NCI-H2081 (cell line): ENCODE data around the gene ZNF536.

Experiments
- DNase-seq, 2 experiments: peaks; one replicate each; lab custom pipeline; 2025; lab: John Stamatoyannopoulos, UW

The ZNF536 gene

DNA sequence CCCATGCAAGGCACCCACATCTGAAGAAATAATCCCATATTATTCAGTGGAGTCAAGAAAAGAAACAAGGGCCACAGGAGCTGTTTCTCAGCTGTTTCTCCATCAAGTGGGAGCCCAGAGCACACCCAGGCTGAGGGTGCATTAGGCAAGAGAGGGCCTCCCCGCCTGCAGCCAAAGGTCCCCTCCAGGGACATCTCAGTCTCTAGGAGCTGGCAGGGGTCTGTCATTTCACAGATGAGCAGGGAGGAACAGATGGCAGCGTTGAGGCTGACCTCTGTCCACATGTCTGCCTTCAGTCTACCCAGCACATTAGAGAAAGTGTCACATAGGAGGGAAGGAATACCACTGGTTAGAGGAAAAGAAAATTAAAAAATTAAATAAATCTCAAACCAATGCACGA, 157.7 kb downstream of the ZNF536 start:
- no peak for DNase-seq

DNA sequence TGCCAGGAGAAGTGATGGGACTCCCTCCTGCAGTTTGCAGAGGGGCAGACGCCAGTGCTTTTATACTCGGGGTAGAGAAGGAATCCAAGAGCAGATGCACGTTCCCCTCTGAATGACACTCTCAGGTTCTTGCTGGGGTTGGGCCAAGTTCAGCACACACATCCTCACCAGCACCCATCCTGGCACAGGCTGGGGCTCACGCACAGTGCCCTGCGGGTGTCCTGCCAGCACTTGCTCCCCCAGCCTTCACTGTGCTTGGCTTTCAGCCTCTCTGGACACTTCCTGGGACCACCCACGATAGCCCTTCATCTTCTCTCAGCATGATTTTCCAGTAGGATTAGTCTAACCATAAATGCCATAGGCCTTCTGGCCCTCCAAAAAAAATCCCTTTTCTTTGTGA, 158.6 kb downstream of the ZNF536 start:
- DNase-seq: no peak

DNA sequence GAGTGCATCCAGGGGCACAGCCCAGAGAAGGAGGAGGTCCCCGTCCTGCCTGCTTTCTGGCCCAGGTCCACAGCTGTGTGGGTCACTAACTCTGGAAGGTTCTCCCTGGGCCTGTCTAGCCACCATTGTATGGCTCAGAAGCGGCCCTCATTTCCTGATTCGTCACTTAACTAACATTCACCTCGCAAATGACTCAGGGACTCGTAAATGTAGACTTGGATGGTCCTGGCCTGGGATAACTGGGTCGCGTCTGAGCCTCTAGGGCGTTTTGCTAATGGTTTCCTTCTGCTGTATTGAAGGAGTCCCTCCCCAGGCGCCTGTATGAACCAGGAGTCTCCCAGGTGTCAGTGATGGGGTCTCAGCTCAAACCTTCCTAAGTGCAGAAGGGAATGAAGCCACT, 162.8 kb downstream of the ZNF536 start:
- DNase-seq: no peak

DNA sequence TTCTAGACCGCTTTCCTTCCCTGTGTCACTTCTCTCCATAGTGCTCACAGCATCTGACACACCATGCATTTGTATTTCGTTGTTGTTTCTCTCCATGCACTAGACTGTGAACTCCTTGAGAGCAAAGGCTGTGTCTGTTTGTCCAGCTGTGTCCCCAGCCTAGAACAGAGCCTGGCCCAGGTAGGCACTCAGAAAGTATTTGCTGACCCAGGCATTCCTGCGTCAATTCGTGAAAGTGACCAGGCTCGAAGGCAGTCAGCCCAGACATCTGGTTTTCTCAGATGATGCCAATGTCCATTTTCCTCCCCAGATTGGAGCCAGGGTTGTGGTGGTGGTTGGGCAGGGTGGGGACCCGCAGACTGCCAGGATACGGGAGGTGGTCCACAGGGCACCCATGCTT, 164.8 kb downstream of the ZNF536 start:
- no peak for DNase-seq

- DNase-seq: no peak
Observed at GRCh38 chr19:30539315-30539714, 167.1 kb downstream of the ZNF536 start.

DNA sequence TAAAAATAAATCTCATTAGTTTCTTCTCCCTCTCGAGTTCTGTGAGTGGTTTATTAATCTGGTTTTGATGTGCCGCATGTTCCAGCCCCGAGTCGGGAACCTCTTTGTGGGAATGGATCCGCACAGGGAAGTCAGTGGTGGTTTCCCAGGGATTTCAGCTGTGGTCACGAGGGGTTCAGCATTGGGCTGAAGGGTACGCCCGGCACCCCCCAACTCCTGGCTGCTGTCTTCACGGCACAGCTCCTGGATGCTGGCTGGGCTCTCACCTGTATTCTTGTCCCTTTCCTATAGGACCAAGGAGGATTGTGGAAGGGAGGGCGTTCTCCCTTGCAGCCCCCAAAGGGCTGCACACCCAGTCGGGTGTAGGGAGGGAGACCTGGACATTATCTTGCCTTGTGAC, 167.8 kb downstream of the ZNF536 start:
- no peak for DNase-seq

GRCh38 chr19:30540761-30541160, 168.6 kb downstream of the ZNF536 start:
- DNase-seq: no peak

DNA sequence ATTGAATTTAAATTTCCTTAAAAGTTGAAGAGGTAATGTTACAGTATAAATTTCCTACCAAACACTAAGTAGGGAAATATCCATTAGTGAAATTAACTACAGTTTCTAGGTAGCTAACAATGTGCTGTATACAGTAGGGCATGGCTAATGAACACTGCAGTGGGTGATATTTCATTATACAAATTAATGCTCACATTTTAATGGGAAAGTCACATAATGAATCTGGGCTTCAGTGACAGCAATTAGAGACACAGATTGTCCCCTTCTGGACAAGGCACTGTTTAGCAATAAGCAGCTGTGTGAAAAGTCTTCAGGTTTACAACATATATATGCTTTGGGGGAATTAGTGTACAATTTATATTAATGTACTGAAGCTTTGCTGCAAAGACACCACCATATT, 169.4 kb downstream of the ZNF536 start:
- DNase-seq: no peak

DNA sequence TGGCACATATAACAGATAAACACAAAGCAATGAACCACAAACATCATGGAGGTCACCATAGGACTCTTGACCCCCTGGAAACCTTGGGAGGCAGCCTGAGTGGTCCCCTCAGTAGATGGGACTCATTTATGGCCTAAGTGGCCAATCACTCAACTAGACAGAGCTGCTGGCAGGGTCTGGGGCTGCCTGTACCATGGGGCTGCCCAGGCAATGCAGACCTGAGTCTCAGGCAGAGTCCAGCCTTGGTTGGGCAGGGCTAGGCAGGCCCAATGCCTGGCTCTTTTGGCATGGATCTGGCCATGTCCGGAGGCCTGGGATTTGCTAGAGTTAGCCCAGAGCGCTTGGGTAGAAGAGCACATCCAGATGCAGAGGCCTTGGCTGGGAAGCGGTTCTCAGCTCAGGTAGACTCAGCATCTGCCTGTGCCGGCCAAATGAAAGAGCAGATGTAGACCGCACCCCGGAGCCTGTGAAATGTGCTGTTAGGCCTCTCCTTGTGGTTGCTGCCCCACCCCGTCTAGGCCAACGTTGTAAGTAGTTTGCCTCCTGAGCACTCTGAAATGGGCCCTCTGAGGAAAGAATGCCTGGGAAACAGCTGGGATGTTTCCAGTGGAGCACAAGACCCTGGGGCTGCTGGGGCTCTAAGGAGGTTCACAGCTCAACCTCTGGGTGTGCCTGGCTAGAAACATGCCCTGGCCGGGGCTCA, 171.2 kb downstream of the ZNF536 start:
- no peak for DNase-seq

GRCh38 chr19:30545752-30546151, 173.6 kb downstream of the ZNF536 start:
- no peak for DNase-seq

GRCh38 chr19:30546332-30546731, 174.1 kb downstream of the ZNF536 start:
- DNase-seq: no peak

- no peak for DNase-seq
Observed at GRCh38 chr19:30547246-30547645, 175.1 kb downstream of the ZNF536 start.

DNA sequence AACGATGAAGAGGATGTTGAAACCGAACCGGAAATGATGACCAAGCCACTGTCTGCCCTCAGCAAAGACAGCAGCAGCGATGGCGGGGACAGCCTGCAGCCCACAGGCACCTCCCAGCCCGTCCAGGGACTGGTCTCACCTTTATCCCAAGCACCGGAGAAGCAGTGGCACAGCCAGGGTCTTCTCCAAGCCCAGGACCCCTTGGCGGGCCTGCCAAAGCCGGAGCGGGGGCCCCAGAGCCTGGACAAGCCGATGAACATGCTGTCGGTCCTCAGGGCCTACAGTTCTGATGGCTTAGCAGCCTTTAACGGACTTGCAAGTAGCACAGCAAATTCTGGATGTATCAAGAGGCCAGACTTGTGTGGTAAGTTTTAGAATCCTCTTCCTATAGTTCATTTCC, 177.0 kb downstream of the ZNF536 start:
- no peak for DNase-seq

DNA sequence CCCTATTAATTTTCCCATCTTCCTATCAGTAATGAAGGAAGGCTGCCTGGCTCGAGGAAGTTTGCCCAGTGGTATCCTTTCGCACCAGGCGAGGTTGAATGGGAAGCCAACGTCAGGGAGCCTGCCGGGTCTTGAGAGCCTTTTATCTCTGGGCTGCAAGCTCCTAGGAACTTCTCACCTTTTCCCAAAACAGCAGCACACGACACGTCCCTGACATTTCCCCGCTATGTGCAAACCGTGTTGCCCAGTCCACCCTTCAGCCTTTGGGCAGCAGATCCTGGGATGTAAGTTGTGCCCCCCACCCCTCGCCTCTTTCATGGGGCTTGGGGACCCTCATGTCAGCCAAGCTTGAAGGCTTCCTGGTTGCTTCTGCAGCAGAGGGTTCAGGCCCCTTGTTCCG, 179.1 kb downstream of the ZNF536 start:
- no peak for DNase-seq

DNA sequence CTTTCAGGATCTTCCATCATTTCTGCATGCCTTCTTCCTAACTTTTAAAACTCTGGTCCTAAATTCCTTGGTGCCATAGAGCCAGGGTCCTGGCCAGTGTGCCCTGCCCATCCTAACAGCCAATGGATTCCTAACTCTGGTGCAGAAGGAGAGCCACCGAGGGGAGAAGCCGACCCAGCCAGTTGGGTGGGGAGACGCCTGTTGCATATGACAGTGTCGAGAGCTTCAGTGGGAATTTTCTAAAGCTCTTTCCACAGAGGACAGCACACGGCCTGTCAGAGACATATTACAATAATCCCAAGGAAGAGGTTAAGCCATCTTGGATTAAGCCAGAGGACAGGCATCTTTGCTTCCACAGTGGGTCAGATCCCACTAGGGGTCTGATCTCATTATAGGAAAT, 180.4 kb downstream of the ZNF536 start:
- no peak for DNase-seq

- DNase-seq: no peak
Observed at GRCh38 chr19:30555075-30555790, 183.0 kb downstream of the ZNF536 start.

DNA sequence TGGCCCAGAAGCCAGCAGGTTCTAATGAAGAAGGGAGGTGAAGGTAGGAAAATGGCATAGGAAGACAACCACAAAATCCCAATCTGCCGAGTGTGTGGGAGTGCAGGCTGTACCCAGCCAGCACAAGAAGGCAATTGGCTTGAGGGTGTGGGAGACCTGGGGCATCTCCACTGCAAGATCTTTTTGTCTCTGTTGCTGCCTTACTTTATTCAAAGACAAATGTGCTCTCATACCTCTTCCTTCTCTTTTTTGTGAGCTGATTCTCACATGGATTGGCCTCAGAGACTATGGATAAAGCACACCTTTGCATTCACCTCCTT, 183.6 kb downstream of the ZNF536 start:
- no peak for DNase-seq

- DNase-seq: no peak
Observed at GRCh38 chr19:30556230-30556711, 184.1 kb downstream of the ZNF536 start.

- DNase-seq: no peak
Observed at GRCh38 chr19:30557212-30557611, 185.0 kb downstream of the ZNF536 start.

- DNase-seq: no peak
Observed at GRCh38 chr19:30557927-30558557, 185.9 kb downstream of the ZNF536 start.

- DNase-seq: no peak
Observed at GRCh38 chr19:30558793-30559192, 186.6 kb downstream of the ZNF536 start.

- no peak for DNase-seq
Observed at GRCh38 chr19:30559446-30559845, 187.3 kb downstream of the ZNF536 start.

- no peak for DNase-seq
Observed at GRCh38 chr19:30562981-30563380, 190.8 kb downstream of the ZNF536 start.
